SK-N-MC (cell line): Measurements from ENCODE around the gene PKD2.

ENCODE experiments used
- EZH2 ChIP-seq: fragments of 200-600 bp; sonication (generic); IDR thresholded peaks from one replicate; pipeline ENCODE4 v1.6.1; 2017; ENCODE audit warnings: antibody characterized with exemption
- FOXP2 ChIP-seq: optimal IDR thresholded peaks from 2 replicates; pipeline ENCODE3; 2011; ENCODE audit warnings: mild to moderate bottlenecking, moderate library complexity; ENCODE audit not compliant: insufficient read depth; ENCODE audit errors: extremely low read length, control extremely low read depth
- POLR2AphosphoS5 ChIP-seq: IDR thresholded peaks from 2 replicates; pipeline ENCODE4 v1.6.1; 2012; ENCODE audit warnings: mild to moderate bottlenecking, low read depth, low read length, borderline replicate concordance

GRCh38 chr4:88064410-88064809 lies 57.0 kb downstream of the PKD2 start:
- TF ChIP-seq EZH2 (no peak), POLR2AphosphoS5 (no peak), FOXP2 (no peak)
